A549 (cell line): ENCODE results near the gene PCDH1. TPM values are rescaled to one million over a fixed set of nuclear protein-coding genes. Genes with fewer than 3 reads are reported as not detected.

Experiments used
- ATAC-seq, 2 experiments: fragments of 200-7000 bp in 1 of 2; fragments of >200 bp in 1 of 2; cut with Nextera tagmentation in 1 of 2; cut with Tn5 transposase in 1 of 2; 3 replicates each; pipeline versions ENCODE4 v1.8.0 to v1.9.1; 2018 to 2020; ENCODE audit warnings: mild to moderate bottlenecking in 1 of 2, moderate library complexity in 1 of 2
- CTCF ChIA-PET: fragments of 300-600 bp; sonication (Branson Sonifier 250); formaldehyde crosslinking; extraction: SDS; loops from one replicate; lab custom pipeline; 2021; ENCODE audit warnings: antibody characterized with exemption, inconsistent platforms; lab: Yijun Ruan, JAX
- POLR2A ChIA-PET: fragments of 350-600 bp; formaldehyde crosslinking; extraction: SDS; loops from one replicate; lab custom pipeline; 2021; ENCODE audit warnings: antibody characterized with exemption, inconsistent platforms; lab: Yijun Ruan, JAX
- DNase-seq, 2 experiments: peaks; one replicate each; pipeline versions ENCODE4 v3.0.0 to v3.0.0-alpha.2; 2011 to 2016; ENCODE audit warnings: low read depth in 1 of 2, low spot score in 1 of 2
- FAIRE-seq: peaks from 2 replicates; lab custom pipeline; 2011; peaks lifted over from hg19 to GRCh38; lab: Jason Lieb, UNC
- H3K27ac ChIP-seq, 2 experiments: fragments of >200 bp; sonication (Bioruptor Twin); formaldehyde crosslinking; 3 replicates each; pipeline ENCODE4 v1.5.1; 2016 to 2017
- H3K4me1 ChIP-seq: fragments of >200 bp; sonication (Bioruptor Twin); formaldehyde crosslinking; 3 replicates; pipeline ENCODE4 v1.6.1; 2016
- H3K4me2 ChIP-seq: fragments of >200 bp; sonication (Bioruptor Twin); formaldehyde crosslinking; 3 replicates; pipeline ENCODE4 v1.6.1; 2016
- H3K4me3 ChIP-seq: fragments of >200 bp; sonication (Bioruptor Twin); formaldehyde crosslinking; 3 replicates; pipeline ENCODE4 v1.5.1; 2016
- H3K9me3 ChIP-seq: fragments of >200 bp; sonication (Bioruptor Twin); formaldehyde crosslinking; 3 replicates; pipeline ENCODE4 v1.6.1; 2016
- ATOH8 ChIP-seq: fragments of 250-450 bp; sonication (Bioruptor Pico); IDR thresholded peaks from 2 replicates; pipeline ENCODE4 v1.5.0; 2020; ENCODE audit warnings: low read depth, mild to moderate bottlenecking, moderate library complexity
- CEBPB ChIP-seq, 2 experiments: fragments of >200 bp in 1 of 2; sonication (Bioruptor Twin) in 1 of 2; formaldehyde crosslinking in 1 of 2; IDR thresholded peaks; 2 replicates each; pipeline ENCODE4 v1.6.1; 2012 to 2016
- EHMT2 ChIP-seq: fragments of 200-600 bp; sonication (generic); IDR thresholded peaks from 2 replicates; pipeline ENCODE4 v1.6.1; 2016; ENCODE audit warnings: antibody characterized with exemption, low read depth, mild to moderate bottlenecking, moderate library complexity
- ELK1 ChIP-seq: fragments of 150-350 bp; IDR thresholded peaks from 2 replicates; pipeline ENCODE4 v1.6.1; 2014; ENCODE audit warnings: low read depth, mild to moderate bottlenecking, low read length
- ESRRA ChIP-seq: fragments of 150-350 bp; IDR thresholded peaks from 2 replicates; pipeline ENCODE4 v1.6.1; 2014; ENCODE audit warnings: mild to moderate bottlenecking, low read length, borderline replicate concordance
- FOSL2 ChIP-seq, 2 experiments: fragments of 450-650 bp in 1 of 2; fragments of >200 bp in 1 of 2; sonication (Bioruptor Twin) in 1 of 2; formaldehyde crosslinking; IDR thresholded peaks; 2 replicates each; pipeline versions ENCODE4 v1.5.0 to v1.6.1; 2016 to 2020; ENCODE audit warnings: mild to moderate bottlenecking in 1 of 2, moderate library complexity in 1 of 2
- HEYL ChIP-seq: fragments of 250-450 bp; sonication (Bioruptor Pico); IDR thresholded peaks from 2 replicates; pipeline ENCODE4 v1.8.0; 2021; ENCODE audit warnings: mild to moderate bottlenecking, moderate library complexity
- KDM5A ChIP-seq: fragments of 200-600 bp; sonication (generic); IDR thresholded peaks from 2 replicates; pipeline ENCODE4 v1.6.1; 2016; ENCODE audit warnings: antibody characterized with exemption, mild to moderate bottlenecking
- NFE2L2 ChIP-seq: fragments of 150-350 bp; conservative IDR thresholded peaks from 2 replicates; pipeline ENCODE4 v1.6.1; 2014; ENCODE audit warnings: low read length
- NPAS2 ChIP-seq: fragments of 250-450 bp; sonication (Bioruptor Pico); IDR thresholded peaks from 2 replicates; pipeline ENCODE4 v1.8.0; 2022; ENCODE audit warnings: mild to moderate bottlenecking, moderate library complexity, borderline replicate concordance
- NR3C1 ChIP-seq: fragments of >200 bp; sonication (Bioruptor Twin); formaldehyde crosslinking; IDR thresholded peaks from 3 replicates; pipeline ENCODE4 v1.6.1; 2017
- RAD21 ChIP-seq, 2 experiments: fragments of >200 bp in 1 of 2; sonication (Bioruptor Twin) in 1 of 2; formaldehyde crosslinking in 1 of 2; IDR thresholded peaks in 1 of 2; conservative IDR thresholded peaks in 1 of 2; 2 replicates in 1 of 2; 3 replicates in 1 of 2; pipeline ENCODE4 v1.6.1; 2012 to 2018; ENCODE audit warnings: inconsistent platforms in 1 of 2
- RCOR1 ChIP-seq: fragments of 150-350 bp; IDR thresholded peaks from 2 replicates; pipeline ENCODE4 v1.6.1; 2014; ENCODE audit warnings: antibody characterized with exemption, low read length, low read depth
- REST ChIP-seq: fragments of 200-600 bp; sonication (generic); IDR thresholded peaks from 2 replicates; pipeline ENCODE4 v1.6.1; 2016; ENCODE audit warnings: antibody characterized with exemption, mild to moderate bottlenecking, moderate library complexity
- SMC3 ChIP-seq: fragments of >200 bp; sonication (Bioruptor Twin); formaldehyde crosslinking; IDR thresholded peaks from 3 replicates; pipeline ENCODE4 v1.6.1; 2018; ENCODE audit warnings: inconsistent platforms
- TFCP2L1 ChIP-seq: fragments of 250-450 bp; sonication (Bioruptor Pico); IDR thresholded peaks from 2 replicates; pipeline ENCODE4 v1.5.0; 2021; ENCODE audit warnings: mild to moderate bottlenecking
- TP53 ChIP-seq: fragments of 250-450 bp; sonication (Bioruptor Pico); IDR thresholded peaks from 2 replicates; pipeline ENCODE4 v1.5.0; 2021; ENCODE audit warnings: mild to moderate bottlenecking, moderate library complexity
- WGBS: methylation state at CpG from one replicate; pipeline ENCODE4 v1.1.6; 2017; ENCODE audit errors: missing lambda C conversion rate; 5-methylcytosine and 5-hydroxymethylcytosine counted together
- polyA plus RNA-seq, 4 experiments: library from polyadenylated mRNA; depleted of rRNA in 3 of 4; stranded (reverse); fragments of >200 nt; fragmentation: RNase III in 1 of 4; extraction: RNeasy Plus Mini Kit Qiagen cat#74134 plus additional on column Dnase treatment in 1 of 4; gene quantifications; 2 replicates in 3 of 4; 3 replicates in 1 of 4; pipeline ENCODE4 v1.2.3, GENCODE V29; 2011 to 2017
- TF ChIP-seq, protein P1 (sequence below): fragments of >200 bp; sonication (Bioruptor Twin); formaldehyde crosslinking; IDR thresholded peaks from 3 replicates; pipeline ENCODE4 v1.5.1; 2016
- TF ChIP-seq, protein P2 (sequence below): IDR thresholded peaks from 2 replicates; pipeline ENCODE4 v1.6.1; 2012

Gene PCDH1
- polyA plus RNA-seq, 2 of the 4 experiments (the other 2 are of a cell fraction), result 0.41 to 2.9 TPM

- TF ChIP-seq SMC3 (no peak), NPAS2 (no peak), ATOH8 (no peak), REST (no peak), ELK1 (no peak), NR3C1 (no peak), CEBPB (IDR thresholded peaks at IDR 0.05) (no peak), NFE2L2 (no peak), TFCP2L1 (no peak), EHMT2 (no peak), FOSL2 (IDR thresholded peaks at IDR 0.05) (no peak), FOSL2 (CRISPR knock-in tag; IDR thresholded peaks at IDR 0.05) (no peak), KDM5A (no peak), HEYL (CRISPR knock-in tag) (no peak), RAD21 (conservative IDR thresholded peaks at IDR 0.05 in 1 of 2, IDR thresholded peaks at IDR 0.05 in 1 of 2) (no peak)
- TF ChIP-seq, protein P1, sequence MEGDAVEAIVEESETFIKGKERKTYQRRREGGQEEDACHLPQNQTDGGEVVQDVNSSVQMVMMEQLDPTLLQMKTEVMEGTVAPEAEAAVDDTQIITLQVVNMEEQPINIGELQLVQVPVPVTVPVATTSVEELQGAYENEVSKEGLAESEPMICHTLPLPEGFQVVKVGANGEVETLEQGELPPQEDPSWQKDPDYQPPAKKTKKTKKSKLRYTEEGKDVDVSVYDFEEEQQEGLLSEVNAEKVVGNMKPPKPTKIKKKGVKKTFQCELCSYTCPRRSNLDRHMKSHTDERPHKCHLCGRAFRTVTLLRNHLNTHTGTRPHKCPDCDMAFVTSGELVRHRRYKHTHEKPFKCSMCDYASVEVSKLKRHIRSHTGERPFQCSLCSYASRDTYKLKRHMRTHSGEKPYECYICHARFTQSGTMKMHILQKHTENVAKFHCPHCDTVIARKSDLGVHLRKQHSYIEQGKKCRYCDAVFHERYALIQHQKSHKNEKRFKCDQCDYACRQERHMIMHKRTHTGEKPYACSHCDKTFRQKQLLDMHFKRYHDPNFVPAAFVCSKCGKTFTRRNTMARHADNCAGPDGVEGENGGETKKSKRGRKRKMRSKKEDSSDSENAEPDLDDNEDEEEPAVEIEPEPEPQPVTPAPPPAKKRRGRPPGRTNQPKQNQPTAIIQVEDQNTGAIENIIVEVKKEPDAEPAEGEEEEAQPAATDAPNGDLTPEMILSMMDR, result no peak
- TF ChIP-seq, all 56 proteins: peak for 0
- ATAC-seq (no peak), FAIRE-seq (no peak), DNase-seq (no peak)
- WGBS, result 38% methylated on average over 2 of the region's 2 CpGs
- CTCF ChIA-PET, result interaction anchor here (0.6 to 2.8 kb wide), 9 partner anchors 10 to 1768 kb away, joined by 3 to 11 read pairs (median 4); no protein-coding TSS in a partner anchor
- no peaks in the 10 kb centered on the region for H3K9me3 ChIP-seq
- H3K4me2 ChIP-seq, result no peak overlapping the region
- POLR2A ChIA-PET, result no interaction called here
- no peak overlapping the region for H3K4me3 ChIP-seq
- no peak overlapping the region for H3K27ac ChIP-seq
- H3K4me1 ChIP-seq, result no peaks in the 10 kb centered on the region
These were observed 38.3 kb upstream of the PCDH1 start for GRCh38 chr5:141916522-141916921.

DNA sequence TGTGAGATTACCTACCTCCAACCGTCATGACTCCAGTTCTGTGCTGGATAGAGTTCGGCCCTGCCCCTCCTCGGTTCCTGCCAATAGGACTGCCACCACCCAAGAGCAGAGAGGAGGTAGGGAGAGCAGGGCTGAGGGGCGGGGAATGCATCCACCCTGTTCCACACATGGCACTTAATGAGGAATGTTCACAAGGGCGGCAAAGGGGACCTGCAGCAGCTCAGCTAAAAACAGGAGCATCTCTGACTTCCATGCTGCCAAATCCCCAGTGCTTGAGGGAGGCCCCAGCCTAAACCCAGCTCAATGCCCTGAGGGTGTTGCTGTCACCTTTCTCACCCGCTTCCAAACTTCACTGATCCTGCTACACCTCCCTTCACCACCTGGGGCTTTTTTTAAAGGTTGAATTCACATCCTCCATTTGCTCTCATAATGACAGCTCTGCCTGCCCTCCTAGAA, 37.7 kb upstream of the PCDH1 start:
- ChIA-PET CTCF (interaction anchor here (0.6 to 3.5 kb wide), 11 partner anchors 10 to 1767 kb away, joined by 3 to 13 read pairs (median 4); no protein-coding TSS in a partner anchor), POLR2A (interaction anchor here (4.0 kb wide), 1 partner anchor 8 kb away, joined by 18 read pairs; the partner anchor contains the start of gene DELE1)
- no peaks in the 10 kb centered on the region for H3K9me3 ChIP-seq
- no peak for TF ChIP-seq TP53
- TF ChIP-seq ESRRA, result no peak
- TF ChIP-seq, protein P2, sequence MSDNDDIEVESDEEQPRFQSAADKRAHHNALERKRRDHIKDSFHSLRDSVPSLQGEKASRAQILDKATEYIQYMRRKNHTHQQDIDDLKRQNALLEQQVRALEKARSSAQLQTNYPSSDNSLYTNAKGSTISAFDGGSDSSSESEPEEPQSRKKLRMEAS, result no peak
- TF ChIP-seq RCOR1, result no peak
- TF ChIP-seq, protein P1, result no peak
- no peak for FAIRE-seq
- DNase-seq, result no peak
- no peak overlapping the region for H3K4me3 ChIP-seq
- H3K4me2 ChIP-seq, result no peak overlapping the region
- H3K4me1 ChIP-seq, result no peaks in the 10 kb centered on the region
- WGBS, result 74% methylated on average over 6 of the region's 6 CpGs
- ATAC-seq, result peak; percentile 44 to 56; a peak in 4 of 6 replicates
- H3K27ac ChIP-seq, result no peak overlapping the region
